ENCODE measurements around the gene TRUB1. TPM values are rescaled to one million over a fixed set of nuclear protein-coding genes. Genes with fewer than 3 reads are reported as not detected.

Gene TRUB1
- total RNA-seq, 1 experiment from 2014 or later = 30.9 TPM

- no peak overlapping the region for H3K27ac Mint-ChIP-seq (ENCODE audit: unreplicated experiment)
- H3K27me3 Mint-ChIP-seq (ENCODE audit: unreplicated experiment) = no peaks in the 10 kb centered on the region
Measured at GRCh38 chr10:114973997-114974396, 36.0 kb downstream of the TRUB1 start.

GRCh38 chr10:114974625-114975024 lies 36.6 kb downstream of the TRUB1 start:
- Mint-ChIP-seq H3K4me1 (ENCODE audit: low read depth, unreplicated experiment) (no peaks in the 10 kb centered on the region), H3K9me3 (ENCODE audit: low read depth, unreplicated experiment) (no peaks in the 10 kb centered on the region), H3K36me3 (ENCODE audit: insufficient read depth, unreplicated experiment) (no peaks in the 10 kb centered on the region), H3K27me3 (ENCODE audit: unreplicated experiment) (no peaks in the 10 kb centered on the region), H3K4me3 (ENCODE audit: low read depth, unreplicated experiment) (no peak overlapping the region), H3K27ac (ENCODE audit: unreplicated experiment) (no peak overlapping the region)
- no peak for DNase-seq
- BruUV-seq (replicated peaks) = no TSS peak
- CTCF ChIA-PET = no interaction called here
- TF ChIP-seq CTCF (IDR thresholded peaks at IDR 0.05; ENCODE audit: unreplicated experiment) = no peak
- intact Hi-C loops (cut with micrococcal nuclease; ENCODE audit: unreplicated experiment) = loop anchor here (5.0 kb wide), 1 partner anchor 143 kb away; no protein-coding TSS in a partner anchor

More at GRCh38 chr10:114973997-114974396, 36.0 kb downstream of the TRUB1 start:
- CTCF ChIA-PET = interaction anchor here (1.1 kb wide), 1 partner anchor 36 kb away, joined by 3 read pairs; the partner anchor contains the start of gene TRUB1
- Mint-ChIP-seq H3K4me1 (ENCODE audit: low read depth, unreplicated experiment) (no peaks in the 10 kb centered on the region), H3K4me3 (ENCODE audit: low read depth, unreplicated experiment) (no peak overlapping the region), H3K9me3 (ENCODE audit: low read depth, unreplicated experiment) (no peaks in the 10 kb centered on the region), H3K36me3 (ENCODE audit: insufficient read depth, unreplicated experiment) (no peaks in the 10 kb centered on the region)
- intact Hi-C loops (cut with micrococcal nuclease; ENCODE audit: unreplicated experiment) = loop anchor here (5.0 kb wide), 1 partner anchor 143 kb away; no protein-coding TSS in a partner anchor
- no peak for DNase-seq
- no TSS peak for BruUV-seq (replicated peaks)
- TF ChIP-seq CTCF (IDR thresholded peaks at IDR 0.05; ENCODE audit: unreplicated experiment) = no peak

- TF ChIP-seq CTCF (IDR thresholded peaks at IDR 0.05; ENCODE audit: unreplicated experiment) = no peak
- no TSS peak for BruUV-seq (replicated peaks)
- Mint-ChIP-seq H3K27ac (ENCODE audit: unreplicated experiment) (no peak overlapping the region), H3K4me1 (ENCODE audit: low read depth, unreplicated experiment) (no peaks in the 10 kb centered on the region), H3K4me3 (ENCODE audit: low read depth, unreplicated experiment) (no peak overlapping the region), H3K9me3 (ENCODE audit: low read depth, unreplicated experiment) (no peaks in the 10 kb centered on the region), H3K27me3 (ENCODE audit: unreplicated experiment) (no peaks in the 10 kb centered on the region), H3K36me3 (ENCODE audit: insufficient read depth, unreplicated experiment) (no peaks in the 10 kb centered on the region)
- CTCF ChIA-PET = no interaction called here
- intact Hi-C loops (cut with micrococcal nuclease; ENCODE audit: unreplicated experiment) = no loop called here
- DNase-seq = no peak
Measured at GRCh38 chr10:114975091-114975490, 37.1 kb downstream of the TRUB1 start.

- no TSS peak for BruUV-seq (replicated peaks)
- peaks cover 8% of the 10 kb centered on the region for H3K36me3 Mint-ChIP-seq (ENCODE audit: insufficient read depth, unreplicated experiment)
- H3K4me1 Mint-ChIP-seq (ENCODE audit: low read depth, unreplicated experiment) = no peaks in the 10 kb centered on the region
- CTCF ChIA-PET = interaction anchor here (0.6 kb wide), 1 partner anchor 48 kb away, joined by 3 read pairs; no protein-coding TSS in a partner anchor
- TF ChIP-seq CTCF (IDR thresholded peaks at IDR 0.05; ENCODE audit: unreplicated experiment) = no peak
- intact Hi-C loops (cut with micrococcal nuclease; ENCODE audit: unreplicated experiment) = no loop called here
- no peak for DNase-seq
- H3K27ac Mint-ChIP-seq (ENCODE audit: unreplicated experiment) = no peak overlapping the region
- peaks cover 9% of the 10 kb centered on the region for H3K9me3 Mint-ChIP-seq (ENCODE audit: low read depth, unreplicated experiment)
- no peak overlapping the region for H3K4me3 Mint-ChIP-seq (ENCODE audit: low read depth, unreplicated experiment)
- H3K27me3 Mint-ChIP-seq (ENCODE audit: unreplicated experiment) = no peaks in the 10 kb centered on the region
Measured at GRCh38 chr10:114982989-114983388, 45.0 kb downstream of the TRUB1 start.
